Superior temporal gyrus (tissue), 1 donor: ENCODE data around the gene LTC4S.
"Not testable (repeated sequence)": the region's sequence is repeated elsewhere in the genome, so short reads cannot be mapped to it uniquely, and the experiment has no call there.

Experiments used
- DNase-seq: peaks from one replicate; pipeline ENCODE4 v3.0.0-alpha.2; 2016; ENCODE audit errors: extremely low spot score

LTC4S gene

DNA sequence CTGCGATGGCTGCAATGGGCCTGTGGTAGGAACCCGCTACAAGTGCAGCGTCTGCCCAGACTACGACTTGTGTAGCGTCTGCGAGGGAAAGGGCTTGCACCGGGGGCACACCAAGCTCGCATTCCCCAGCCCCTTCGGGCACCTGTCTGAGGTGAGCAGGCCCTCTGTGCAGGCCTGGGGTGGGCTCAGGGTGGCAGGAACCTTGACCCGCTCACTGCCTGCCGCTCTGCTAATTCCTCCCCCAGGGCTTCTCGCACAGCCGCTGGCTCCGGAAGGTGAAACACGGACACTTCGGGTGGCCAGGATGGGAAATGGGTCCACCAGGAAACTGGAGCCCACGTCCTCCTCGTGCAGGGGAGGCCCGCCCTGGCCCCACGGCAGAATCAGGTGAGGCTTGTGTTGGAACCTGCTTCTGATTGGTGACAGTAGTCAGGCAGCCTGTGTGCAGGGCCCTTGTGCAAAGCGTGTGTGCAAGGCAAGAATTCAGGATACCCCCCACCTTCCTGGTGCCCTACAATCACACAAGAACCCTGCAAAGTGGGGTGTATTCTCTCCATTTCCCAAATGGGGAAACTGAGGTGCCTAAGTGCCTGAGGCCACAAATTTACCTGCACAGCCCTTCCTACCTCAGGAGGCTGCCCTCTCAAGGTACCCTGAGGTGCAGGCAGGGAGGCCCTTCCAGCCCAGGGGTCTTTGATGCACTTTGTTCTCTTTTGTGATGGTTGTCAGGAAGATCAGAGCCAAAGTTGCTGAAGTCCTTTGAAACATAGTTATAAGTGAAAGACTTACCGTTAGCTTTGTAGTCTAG, 30.4 kb downstream of the LTC4S start:
- no peak for DNase-seq

GRCh38 chr5:179824745-179825112, 30.9 kb downstream of the LTC4S start:
- DNase-seq, result no peak

DNA sequence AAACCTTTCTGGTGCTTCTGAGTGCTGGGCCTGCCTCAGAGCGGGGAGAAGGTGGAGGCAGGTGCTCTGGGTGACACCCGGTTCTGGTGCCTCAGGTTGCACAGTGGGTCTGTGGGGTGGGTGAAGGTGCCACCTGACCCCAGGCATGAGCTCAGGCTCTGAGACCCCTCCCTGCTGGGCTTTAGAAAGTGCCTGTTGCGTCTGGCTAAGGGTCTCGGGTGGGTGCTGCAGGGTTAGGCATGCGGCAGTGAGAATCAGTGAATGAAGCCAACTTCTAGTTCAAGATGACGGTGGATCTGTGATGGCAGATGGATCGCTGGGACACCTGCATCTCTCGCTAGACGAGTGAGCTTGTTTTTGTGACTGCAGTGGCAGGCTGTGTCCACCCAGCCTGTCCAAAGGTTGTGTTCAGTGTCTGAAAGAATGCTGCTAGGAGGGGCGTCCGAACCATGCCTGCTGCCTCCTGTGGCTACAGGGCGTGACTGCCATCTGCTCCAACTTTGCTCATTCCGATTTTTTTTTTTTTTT, 31.9 kb downstream of the LTC4S start:
- DNase-seq, result no peak

DNA sequence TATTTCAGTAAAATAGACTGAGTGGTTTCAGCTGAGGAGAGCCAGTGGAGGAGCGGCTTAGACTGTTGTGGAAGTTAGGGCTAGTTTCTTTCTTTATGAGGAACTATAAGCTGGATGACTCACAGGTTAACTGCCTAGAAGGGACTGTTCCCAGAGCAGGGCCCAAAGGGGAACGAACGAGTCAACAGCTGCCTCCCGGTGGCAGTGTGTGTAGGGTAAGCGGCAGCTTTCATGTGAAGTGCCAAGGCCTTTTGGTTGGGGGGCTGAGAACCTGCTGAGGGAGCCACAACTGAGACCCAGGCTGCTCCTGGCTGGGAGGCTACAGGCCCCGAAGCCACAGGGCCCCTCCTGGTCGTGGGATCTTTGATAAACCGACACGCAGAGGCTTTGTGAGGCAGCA, 33.9 kb downstream of the LTC4S start:
- DNase-seq, result no peak

- DNase-seq, result no peak
These were observed 35.1 kb downstream of the LTC4S start for GRCh38 chr5:179828756-179829421.

GRCh38 chr5:179829732-179830435, 36.1 kb downstream of the LTC4S start:
- no peak for DNase-seq

DNA sequence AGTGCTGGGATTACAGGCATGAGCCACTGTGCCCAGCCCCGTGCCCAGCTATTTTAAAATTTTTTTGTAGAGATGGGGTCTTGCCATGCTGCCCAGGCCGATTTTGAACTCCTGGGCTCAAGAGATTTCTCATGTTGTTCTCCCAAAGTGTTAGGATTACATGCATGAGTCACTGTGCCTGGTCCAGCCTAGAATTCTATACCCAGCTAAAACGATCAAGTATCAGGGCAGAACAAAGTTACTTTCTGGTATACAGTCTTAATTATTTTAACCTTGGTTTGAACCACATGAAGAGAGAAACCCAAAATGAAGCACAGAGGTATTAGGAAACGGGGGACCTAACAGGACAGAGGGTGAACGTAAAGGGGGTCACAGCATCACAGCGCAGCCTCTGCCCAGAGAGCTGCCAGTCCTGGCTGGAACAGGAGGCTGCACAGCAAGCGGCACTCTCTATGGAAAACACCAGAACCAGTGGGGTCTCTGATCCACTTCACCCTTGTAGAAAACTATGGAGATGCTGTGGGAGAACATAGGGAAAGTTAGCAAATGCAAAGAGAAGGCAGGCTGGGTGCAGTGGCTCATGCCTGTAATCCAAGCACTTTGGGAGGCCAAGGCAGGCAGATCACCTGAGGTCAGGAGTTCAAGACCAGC, 37.2 kb downstream of the LTC4S start:
- no peak for DNase-seq

- DNase-seq, result no peak
These were observed 38.4 kb downstream of the LTC4S start for GRCh38 chr5:179832039-179832745.

DNA sequence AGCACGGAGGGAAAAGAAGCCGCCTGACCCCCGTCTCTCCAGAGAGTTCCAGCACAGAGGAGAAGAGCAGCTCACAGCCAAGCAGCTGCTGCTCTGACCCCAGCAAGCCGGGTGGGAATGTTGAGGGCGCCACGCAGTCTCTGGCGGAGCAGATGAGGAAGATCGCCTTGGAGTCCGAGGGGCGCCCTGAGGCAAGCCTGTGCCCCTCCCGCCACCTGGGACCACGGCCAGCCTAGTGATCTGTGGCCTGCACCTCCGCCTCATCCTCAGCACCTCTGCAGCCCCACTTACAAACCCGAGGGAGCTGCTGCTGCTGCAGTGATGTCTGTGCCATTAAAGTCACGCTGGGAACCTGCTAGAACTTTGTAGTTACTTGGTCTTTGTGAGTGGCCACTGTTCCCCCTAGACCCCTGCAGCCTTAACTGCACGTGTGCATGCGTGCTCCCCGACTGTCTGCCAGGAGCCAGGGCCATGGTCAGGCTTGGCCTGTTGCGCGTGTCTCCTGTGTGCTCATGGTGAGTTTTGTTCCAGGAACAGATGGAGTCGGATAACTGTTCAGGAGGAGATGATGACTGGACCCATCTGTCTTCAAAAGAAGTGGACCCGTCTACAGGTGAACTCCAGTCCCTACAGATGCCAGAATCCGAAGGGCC, 39.4 kb downstream of the LTC4S start:
- no peak for DNase-seq

DNA sequence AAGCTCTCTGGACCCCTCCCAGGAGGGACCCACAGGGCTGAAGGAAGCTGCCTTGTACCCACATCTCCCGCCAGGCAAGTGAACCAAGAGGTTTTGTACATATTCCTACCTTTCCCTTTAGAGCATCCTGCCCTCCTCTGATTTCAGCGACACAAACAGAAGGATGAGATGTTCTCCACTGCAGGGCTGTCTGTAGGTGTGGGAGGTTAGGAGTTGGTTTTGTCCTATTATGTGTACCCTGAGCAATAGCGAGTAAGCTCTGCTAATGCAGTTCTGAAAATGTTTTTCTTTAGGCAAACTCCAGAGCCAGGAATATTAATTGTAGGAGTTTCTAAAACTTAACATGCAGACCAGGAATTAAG, 39.9 kb downstream of the LTC4S start:
- DNase-seq, result no peak

- no peak for DNase-seq
These were observed 40.3 kb downstream of the LTC4S start for GRCh38 chr5:179834120-179834519.

DNA sequence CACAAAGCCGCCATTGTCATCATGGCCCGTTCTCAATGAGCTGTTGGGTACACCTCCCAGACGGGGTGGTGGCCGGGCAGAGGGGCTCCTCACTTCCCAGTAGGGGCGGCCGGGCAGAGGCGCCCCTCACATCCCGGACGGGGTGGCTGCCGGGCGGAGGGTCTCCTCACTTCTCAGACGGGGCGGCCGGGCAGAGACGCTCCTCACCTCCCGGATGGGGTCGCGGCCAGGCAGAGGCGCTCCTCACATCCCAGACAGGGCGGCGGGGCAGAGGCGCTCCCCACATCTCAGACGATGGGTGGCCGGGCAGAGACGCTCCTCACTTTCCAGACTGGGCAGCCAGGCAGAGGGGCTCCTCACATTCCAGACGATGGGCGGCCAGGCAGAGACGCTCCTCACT, 41.1 kb downstream of the LTC4S start:
- DNase-seq, result not testable (repeated sequence)

- DNase-seq, result no peak
These were observed 42.6 kb downstream of the LTC4S start for GRCh38 chr5:179836225-179837019.

DNA sequence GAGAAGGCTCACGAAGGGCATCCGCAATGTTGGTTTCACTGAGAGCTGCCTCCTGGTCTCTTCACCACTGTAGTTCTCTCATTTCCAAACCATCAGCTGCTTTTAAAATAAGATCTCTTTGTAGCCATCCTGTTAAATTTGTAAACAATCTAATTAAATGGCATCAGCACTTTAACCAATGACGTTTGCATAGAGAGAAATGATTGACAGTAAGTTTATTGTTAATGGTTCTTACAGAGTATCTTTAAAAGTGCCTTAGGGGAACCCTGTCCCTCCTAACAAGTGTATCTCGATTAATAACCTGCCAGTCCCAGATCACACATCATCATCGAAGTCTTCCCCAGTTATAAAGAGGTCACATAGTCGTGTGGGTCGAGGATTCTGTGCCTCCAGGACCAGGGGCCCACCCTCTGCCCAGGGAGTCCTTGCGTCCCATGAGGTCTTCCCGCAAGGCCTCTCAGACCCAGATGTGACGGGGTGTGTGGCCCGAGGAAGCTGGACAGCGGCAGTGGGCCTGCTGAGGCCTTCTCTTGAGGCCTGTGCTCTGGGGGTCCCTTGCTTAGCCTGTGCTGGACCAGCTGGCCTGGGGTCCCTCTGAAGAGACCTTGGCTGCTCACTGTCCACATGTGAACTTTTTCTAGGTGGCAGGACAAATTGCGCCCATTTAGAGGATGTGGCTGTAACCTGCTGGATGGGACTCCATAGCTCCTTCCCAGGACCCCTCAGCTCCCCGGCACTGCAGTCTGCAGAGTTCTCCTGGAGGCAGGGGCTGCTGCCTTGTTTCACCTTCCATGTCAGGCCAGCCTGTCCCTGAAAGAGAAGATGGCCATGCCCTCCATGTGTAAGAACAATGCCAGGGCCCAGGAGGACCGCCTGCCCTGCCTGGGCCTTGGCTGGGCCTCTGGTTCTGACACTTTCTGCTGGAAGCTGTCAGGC, 43.6 kb downstream of the LTC4S start:
- DNase-seq, result no peak

GRCh38 chr5:179839328-179840256, 45.8 kb downstream of the LTC4S start:
- no peak for DNase-seq

- no peak for DNase-seq
These were observed 46.5 kb downstream of the LTC4S start for GRCh38 chr5:179840321-179840720.

GRCh38 chr5:179840766-179841165, 47.0 kb downstream of the LTC4S start:
- no peak for DNase-seq

DNA sequence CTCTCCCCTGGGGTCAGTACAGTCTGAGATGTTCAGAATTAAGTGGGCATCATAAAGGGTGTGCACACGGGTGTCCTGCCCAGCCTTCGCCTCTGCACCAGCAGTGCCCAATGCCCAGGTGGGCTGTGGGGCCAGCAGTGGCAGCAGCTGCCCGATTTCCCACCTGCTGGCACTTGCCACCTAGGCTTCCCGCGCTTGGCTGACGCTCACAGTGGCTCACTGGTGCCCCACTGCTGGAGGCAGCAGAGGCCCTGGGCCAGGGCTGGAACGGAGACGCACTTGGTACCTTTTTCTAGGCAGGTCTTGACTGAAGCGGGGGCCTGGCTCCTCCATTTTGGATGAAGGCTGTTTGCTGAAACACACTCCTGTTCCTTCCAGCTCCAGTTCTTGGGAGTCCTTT, 47.8 kb downstream of the LTC4S start:
- no peak for DNase-seq
